Measurements from ENCODE around the gene ASPHD2. TPM values are rescaled to one million over a fixed set of nuclear protein-coding genes. Genes with fewer than 3 reads are reported as not detected.

ASPHD2 gene
- total and polyA plus RNA-seq, 3 experiments from 2014 or later, result 4.1 to 14.2 (median 13.1) TPM

DNA sequence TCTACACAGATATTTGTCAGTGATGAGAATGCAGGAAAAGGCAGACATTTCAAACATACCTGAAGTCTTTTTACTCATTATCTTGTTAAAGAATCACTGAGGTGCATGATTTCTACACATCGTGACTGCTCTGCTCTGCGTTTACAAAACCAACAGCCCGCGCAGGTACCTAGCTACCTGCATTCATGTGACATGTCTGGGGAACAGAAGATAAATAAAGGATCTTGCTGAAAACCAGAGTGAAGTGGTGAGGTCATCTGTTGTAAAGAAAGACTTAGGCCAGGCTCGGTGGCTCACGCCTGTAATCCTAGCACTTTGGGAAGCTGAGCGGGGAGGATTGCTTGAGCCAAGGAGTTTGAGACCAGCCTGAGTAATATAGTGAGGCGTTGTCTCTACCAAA is 15.7 kb downstream of the ASPHD2 start:
- POLR2A ChIA-PET, result no interaction called here
- CTCF ChIA-PET, result no interaction called here
- H3K9me3 Mint-ChIP-seq, result no peaks in the 10 kb centered on the region

GRCh38 chr22:26445577-26446275 is 16.7 kb downstream of the ASPHD2 start:
- peaks cover 0 to 39% (median 6%) of the 10 kb centered on the region in 3 donors for H3K36me3 Mint-ChIP-seq
- no peaks in the 10 kb centered on the region for H3K27me3 Mint-ChIP-seq
- Histone ChIP-seq H3K4me3 (ENCODE audit: low read length) (no peak overlapping the region), H3K4me1 (ENCODE audit: insufficient read depth, low read length) (no peaks in the 10 kb centered on the region), H3K9me3 (ENCODE audit: low read length) (no peaks in the 10 kb centered on the region), H3K27ac (ENCODE audit: low read depth, low read length) (no peak overlapping the region), H3K36me3 (ENCODE audit: insufficient read depth, low read length) (no peaks in the 10 kb centered on the region), H3K27me3 (ENCODE audit: insufficient read depth, low read length, poor library complexity, severe bottlenecking) (no peaks in the 10 kb centered on the region)
- peaks cover 0 to 2% (median 0%) of the 10 kb centered on the region in 3 donors for H3K4me1 Mint-ChIP-seq
- no peak overlapping the region for H3K4me3 Mint-ChIP-seq
- no peak for DNase-seq
- CTCF ChIA-PET, result interaction anchor here (1.7 kb wide), 1 partner anchor 16 kb away, joined by 3 read pairs; no protein-coding TSS in a partner anchor
- peak overlapping the region in 2 of 8 donors; percentile 59 to 95 for H3K27ac Mint-ChIP-seq
- no peaks in the 10 kb centered on the region for H3K9me3 Mint-ChIP-seq
- POLR2A ChIA-PET, result no interaction called here

More for the DNA sequence above, 15.7 kb downstream of the ASPHD2 start:
- Histone ChIP-seq H3K4me1 (ENCODE audit: insufficient read depth, low read length) (no peaks in the 10 kb centered on the region), H3K27me3 (ENCODE audit: insufficient read depth, low read length, poor library complexity, severe bottlenecking) (no peaks in the 10 kb centered on the region), H3K9me3 (ENCODE audit: low read length) (no peaks in the 10 kb centered on the region), H3K27ac (ENCODE audit: low read depth, low read length) (no peak overlapping the region), H3K4me3 (ENCODE audit: low read length) (no peak overlapping the region), H3K36me3 (ENCODE audit: insufficient read depth, low read length) (no peaks in the 10 kb centered on the region)
- H3K36me3 Mint-ChIP-seq, result peaks cover 0 to 30% (median 6%) of the 10 kb centered on the region in 3 donors
- H3K4me3 Mint-ChIP-seq, result no peak overlapping the region
- H3K27me3 Mint-ChIP-seq, result no peaks in the 10 kb centered on the region
- H3K27ac Mint-ChIP-seq, result peak overlapping the region in 1 of 8 donors; percentile 32
- DNase-seq, result no peak
- H3K4me1 Mint-ChIP-seq, result peaks cover 0 to 4% (median 0%) of the 10 kb centered on the region in 3 donors

DNA sequence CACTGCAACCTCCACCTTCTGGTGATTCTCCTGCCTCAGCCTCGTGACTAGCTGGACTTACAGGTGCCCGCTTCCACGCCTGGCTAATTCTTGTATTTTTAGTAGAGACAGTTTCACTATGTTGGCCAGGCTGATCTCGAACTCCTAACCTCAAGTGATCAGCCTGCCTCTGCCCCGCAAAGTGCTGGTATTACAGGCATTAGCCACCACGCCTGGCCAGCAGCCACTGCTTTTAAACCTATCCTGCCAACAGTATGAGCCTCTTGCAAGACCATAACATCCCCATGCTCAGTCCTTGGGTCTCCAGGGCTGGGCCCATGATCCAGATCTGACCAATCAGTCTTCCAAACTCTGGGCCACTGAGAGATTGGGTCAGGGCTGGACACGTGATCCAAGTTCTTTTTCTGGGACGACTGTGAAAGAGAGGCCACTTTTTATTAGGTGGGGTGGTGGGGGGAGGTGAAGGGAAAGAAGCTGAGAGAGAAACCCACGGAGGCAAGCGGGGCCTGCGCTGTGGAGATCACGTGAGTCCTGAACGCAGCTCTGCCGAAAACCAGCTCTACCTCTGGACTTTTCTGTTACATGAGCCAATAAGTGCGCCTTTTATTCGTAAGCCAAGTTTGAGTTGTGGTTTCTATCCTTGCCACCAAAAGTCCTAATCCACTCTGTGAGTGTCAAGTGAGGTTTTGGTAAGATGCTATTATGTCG is 17.9 kb downstream of the ASPHD2 start:
- Mint-ChIP-seq H3K36me3 (peaks cover 0 to 49% (median 10%) of the 10 kb centered on the region in 3 donors), H3K4me1 (no peaks in the 10 kb centered on the region), H3K4me3 (no peak overlapping the region), H3K27me3 (no peaks in the 10 kb centered on the region), H3K9me3 (no peaks in the 10 kb centered on the region), H3K27ac (peak overlapping the region in 3 of 8 donors; percentile 36 to 63 (median 38))
- CTCF ChIA-PET, result interaction anchor here (1.7 kb wide), 1 partner anchor 15 kb away, joined by 3 read pairs; no protein-coding TSS in a partner anchor
- DNase-seq, result no peak
- H3K9me3 ChIP-seq (ENCODE audit: low read length), result no peaks in the 10 kb centered on the region
- H3K4me1 ChIP-seq (ENCODE audit: insufficient read depth, low read length), result no peaks in the 10 kb centered on the region
- H3K4me3 ChIP-seq (ENCODE audit: low read length), result no peak overlapping the region
- POLR2A ChIA-PET, result no interaction called here
- peaks cover 6% of the 10 kb centered on the region for H3K36me3 ChIP-seq (ENCODE audit: insufficient read depth, low read length)
- no peaks in the 10 kb centered on the region for H3K27me3 ChIP-seq (ENCODE audit: insufficient read depth, low read length, poor library complexity, severe bottlenecking)
- no peak overlapping the region for H3K27ac ChIP-seq (ENCODE audit: low read depth, low read length)

- H3K9me3 ChIP-seq (ENCODE audit: low read length), result no peaks in the 10 kb centered on the region
- Mint-ChIP-seq H3K27ac (peak overlapping the region in 4 of 8 donors; percentile 47 to 80 (median 70)), H3K4me1 (no peaks in the 10 kb centered on the region), H3K27me3 (no peaks in the 10 kb centered on the region), H3K36me3 (peaks cover 0 to 51% (median 10%) of the 10 kb centered on the region in 3 donors), H3K9me3 (no peaks in the 10 kb centered on the region), H3K4me3 (no peak overlapping the region)
- DNase-seq, result no peak
- no peaks in the 10 kb centered on the region for H3K4me1 ChIP-seq (ENCODE audit: insufficient read depth, low read length)
- H3K27ac ChIP-seq (ENCODE audit: low read depth, low read length), result no peak overlapping the region
- H3K36me3 ChIP-seq (ENCODE audit: insufficient read depth, low read length), result peaks cover 6% of the 10 kb centered on the region
- H3K4me3 ChIP-seq (ENCODE audit: low read length), result no peak overlapping the region
- CTCF ChIA-PET, result interaction anchor here (1.7 kb wide), 1 partner anchor 14 kb away, joined by 3 read pairs; no protein-coding TSS in a partner anchor
- POLR2A ChIA-PET, result no interaction called here
- no peaks in the 10 kb centered on the region for H3K27me3 ChIP-seq (ENCODE audit: insufficient read depth, low read length, poor library complexity, severe bottlenecking)
These were observed 18.7 kb downstream of the ASPHD2 start for GRCh38 chr22:26447584-26448329.

GRCh38 chr22:26448334-26448733 is 19.3 kb downstream of the ASPHD2 start:
- no peak overlapping the region for H3K4me3 Mint-ChIP-seq
- H3K27ac Mint-ChIP-seq, result peak overlapping the region in 2 of 8 donors; percentile 23 to 44
- Histone ChIP-seq H3K27ac (ENCODE audit: low read depth, low read length) (no peak overlapping the region), H3K4me1 (ENCODE audit: insufficient read depth, low read length) (no peaks in the 10 kb centered on the region), H3K4me3 (ENCODE audit: low read length) (no peak overlapping the region), H3K9me3 (ENCODE audit: low read length) (no peaks in the 10 kb centered on the region), H3K36me3 (ENCODE audit: insufficient read depth, low read length) (peaks cover 9% of the 10 kb centered on the region), H3K27me3 (ENCODE audit: insufficient read depth, low read length, poor library complexity, severe bottlenecking) (no peaks in the 10 kb centered on the region)
- DNase-seq, result no peak
- H3K27me3 Mint-ChIP-seq, result no peaks in the 10 kb centered on the region
- no peaks in the 10 kb centered on the region for H3K4me1 Mint-ChIP-seq
- CTCF ChIA-PET, result no interaction called here
- POLR2A ChIA-PET, result no interaction called here
- no peaks in the 10 kb centered on the region for H3K9me3 Mint-ChIP-seq
- H3K36me3 Mint-ChIP-seq, result peaks cover 0 to 51% (median 10%) of the 10 kb centered on the region in 3 donors

DNA sequence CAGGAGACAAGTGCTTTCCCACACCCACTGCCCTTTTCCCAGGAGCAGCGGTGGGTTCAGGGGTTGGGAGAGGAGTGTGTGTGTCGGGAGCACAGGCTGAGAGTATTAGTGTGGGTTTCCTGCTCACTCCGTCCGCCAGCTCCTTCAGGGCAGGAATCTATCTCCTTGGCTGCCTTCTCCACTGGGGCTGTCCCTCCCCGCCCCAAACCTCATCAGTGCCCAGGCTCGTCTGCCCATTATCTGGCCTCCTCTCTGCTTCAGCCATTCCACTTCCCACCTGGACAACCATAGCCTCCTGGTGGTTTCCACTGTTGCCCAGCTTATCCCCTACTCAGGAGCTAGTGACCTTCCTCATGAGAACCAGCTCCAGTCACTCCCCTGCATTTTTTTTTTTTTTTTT is 19.9 kb downstream of the ASPHD2 start:
- no peaks in the 10 kb centered on the region for H3K27me3 Mint-ChIP-seq
- CTCF ChIA-PET, result no interaction called here
- no peaks in the 10 kb centered on the region for H3K27me3 ChIP-seq (ENCODE audit: insufficient read depth, low read length, poor library complexity, severe bottlenecking)
- POLR2A ChIA-PET, result no interaction called here
- peaks cover 15% of the 10 kb centered on the region for H3K36me3 ChIP-seq (ENCODE audit: insufficient read depth, low read length)
- H3K9me3 ChIP-seq (ENCODE audit: low read length), result no peaks in the 10 kb centered on the region
- no peak overlapping the region for H3K4me3 Mint-ChIP-seq
- no peak overlapping the region for H3K27ac Mint-ChIP-seq
- no peaks in the 10 kb centered on the region for H3K4me1 ChIP-seq (ENCODE audit: insufficient read depth, low read length)
- H3K36me3 Mint-ChIP-seq, result peaks cover 0 to 55% (median 10%) of the 10 kb centered on the region in 3 donors
- H3K4me3 ChIP-seq (ENCODE audit: low read length), result no peak overlapping the region
- H3K4me1 Mint-ChIP-seq, result no peaks in the 10 kb centered on the region
- DNase-seq, result no peak
- no peaks in the 10 kb centered on the region for H3K9me3 Mint-ChIP-seq
- no peak overlapping the region for H3K27ac ChIP-seq (ENCODE audit: low read depth, low read length)

GRCh38 chr22:26450453-26451185 is 21.6 kb downstream of the ASPHD2 start:
- Mint-ChIP-seq H3K27me3 (no peaks in the 10 kb centered on the region), H3K9me3 (no peaks in the 10 kb centered on the region), H3K27ac (no peak overlapping the region), H3K4me3 (no peak overlapping the region), H3K36me3 (peaks cover 0 to 50% (median 5%) of the 10 kb centered on the region in 3 donors), H3K4me1 (no peaks in the 10 kb centered on the region)
- H3K27me3 ChIP-seq (ENCODE audit: insufficient read depth, low read length, poor library complexity, severe bottlenecking), result no peaks in the 10 kb centered on the region
- H3K9me3 ChIP-seq (ENCODE audit: low read length), result no peaks in the 10 kb centered on the region
- peaks cover 18% of the 10 kb centered on the region for H3K36me3 ChIP-seq (ENCODE audit: insufficient read depth, low read length)
- no peak overlapping the region for H3K27ac ChIP-seq (ENCODE audit: low read depth, low read length)
- POLR2A ChIA-PET, result no interaction called here
- no peak for DNase-seq
- H3K4me3 ChIP-seq (ENCODE audit: low read length), result no peak overlapping the region
- H3K4me1 ChIP-seq (ENCODE audit: insufficient read depth, low read length), result no peaks in the 10 kb centered on the region
- CTCF ChIA-PET, result no interaction called here

Data from CD8-positive, alpha-beta memory T cell (primary cell).